Urinary bladder (tissue), 4 donors: ENCODE measurements around the gene CEND1. TPM values are rescaled to one million over a fixed set of nuclear protein-coding genes. Genes with fewer than 3 reads are reported as not detected.
"Not testable (repeated sequence)": the region's sequence is repeated elsewhere in the genome, so short reads cannot be mapped to it uniquely, and the experiment has no call there.

Experiments used
- DNase-seq: peaks from one replicate; pipeline ENCODE4 v3.0.0-alpha.2; 2015; ENCODE audit errors: extremely low spot score
- H3K27ac ChIP-seq: one replicate; pipeline ENCODE4 v1.5.1; 2013; ENCODE audit warnings: low read depth, mild to moderate bottlenecking, moderate library complexity
- H3K36me3 ChIP-seq: one replicate; pipeline ENCODE4 v1.6.1; 2013; ENCODE audit warnings: mild to moderate bottlenecking, moderate library complexity; ENCODE audit not compliant: insufficient read depth
- H3K4me1 ChIP-seq: one replicate; pipeline ENCODE4 v1.6.1; 2013; ENCODE audit warnings: mild to moderate bottlenecking, moderate library complexity; ENCODE audit not compliant: insufficient read depth
- H3K4me3 ChIP-seq: one replicate; pipeline ENCODE4 v1.5.1; 2013; ENCODE audit warnings: low read depth, low read length
- WGBS: extraction: QIAGEN DNeasy Blood & Tissue Kit; methylation state at CpG from one replicate; pipeline ENCODE4 v1.1.7; 2013; 5-methylcytosine and 5-hydroxymethylcytosine counted together
- polyA plus RNA-seq: library from polyadenylated mRNA; stranded (reverse); fragments of 200-250 nt; gene quantifications from one replicate; pipeline ENCODE4 v1.2.3, GENCODE V29; 2013
- small RNA-seq: library from RNA; depleted of rRNA; stranded (forward); fragments of <200 nt; gene quantifications from one replicate; pipeline ENCODE3, GENCODE V24; 2014
- total RNA-seq: library from RNA; depleted of rRNA; stranded (reverse); fragments of >200 nt; gene quantifications from one replicate; pipeline ENCODE4 v1.2.3, GENCODE V29; 2014
- donor health status: healthy with polysubstance abuse.
- donor health status: healthy.

CEND1 gene
- total and polyA plus RNA-seq, 2 donors = 1.4 TPM; not detected in 1

GRCh38 chr11:746289-747157 is 43.4 kb downstream of the CEND1 start:
- no peak for DNase-seq
- H3K27ac ChIP-seq = peak overlapping the region; percentile 28
- WGBS = 26% methylated on average over 46 of the region's 46 CpGs

GRCh38 chr11:745428-745827 is 44.5 kb downstream of the CEND1 start:
- H3K4me1 ChIP-seq = no peaks in the 10 kb centered on the region
- DNase-seq = no peak
- no peak overlapping the region for H3K27ac ChIP-seq
- WGBS = 30% methylated on average over 1 of the region's 1 CpG
- H3K36me3 ChIP-seq = no peaks in the 10 kb centered on the region
- no peak overlapping the region for H3K4me3 ChIP-seq

More at GRCh38 chr11:746289-747157, 43.4 kb downstream of the CEND1 start:
- H3K4me3 ChIP-seq = peak overlapping the region; percentile 88
- H3K4me1 ChIP-seq = no peaks in the 10 kb centered on the region
- H3K36me3 ChIP-seq = no peaks in the 10 kb centered on the region

- Histone ChIP-seq H3K36me3 (no peaks in the 10 kb centered on the region), H3K4me1 (no peaks in the 10 kb centered on the region), H3K27ac (no peak overlapping the region), H3K4me3 (no peak overlapping the region)
- 97% methylated on average over 4 of the region's 4 CpGs for WGBS
- DNase-seq = no peak
Measured at GRCh38 chr11:742571-743201, 47.2 kb downstream of the CEND1 start.

- no peaks in the 10 kb centered on the region for H3K36me3 ChIP-seq
- no peaks in the 10 kb centered on the region for H3K4me1 ChIP-seq
- no peak for DNase-seq
- H3K27ac ChIP-seq = no peak overlapping the region
- 90% methylated on average over 3 of the region's 3 CpGs for WGBS
- no peak overlapping the region for H3K4me3 ChIP-seq
Measured at GRCh38 chr11:742156-742546, 47.7 kb downstream of the CEND1 start.

- H3K4me3 ChIP-seq, H3K27ac ChIP-seq, H3K36me3 ChIP-seq, DNase-seq, H3K4me1 ChIP-seq: not testable (repeated sequence)
- 53% methylated on average over 10 of the region's 10 CpGs for WGBS
Measured at GRCh38 chr11:737899-738298, 52.0 kb downstream of the CEND1 start.

GRCh38 chr11:737366-737765 is 52.5 kb downstream of the CEND1 start:
- no peak overlapping the region for H3K27ac ChIP-seq
- no peaks in the 10 kb centered on the region for H3K4me1 ChIP-seq
- H3K36me3 ChIP-seq = no peaks in the 10 kb centered on the region
- DNase-seq = no peak
- WGBS = 40% methylated on average over 11 of the region's 11 CpGs
- no peak overlapping the region for H3K4me3 ChIP-seq

Small RNAs within 50 kb of the gene (small RNA-seq; reads per million reads assigned to genes)
- not detected for gene SNORA52

Other genes starting within 250 kb of the CEND1 start
- 0.37 TPM for gene LMNTD2, start 229.4 kb downstream of the CEND1 start, total RNA-seq
- 1.2 TPM for gene LMNTD2, start 229.4 kb downstream of the CEND1 start, polyA plus RNA-seq
- gene RASSF7, start 229.1 kb downstream of the CEND1 start, total RNA-seq = 3.3 TPM
- 13.8 TPM for gene RASSF7, start 229.1 kb downstream of the CEND1 start, polyA plus RNA-seq
- gene PHRF1, start 213.6 kb downstream of the CEND1 start, total RNA-seq = 16.5 TPM
- gene PHRF1, start 213.6 kb downstream of the CEND1 start, polyA plus RNA-seq = 21.1 TPM
- 9.8 TPM for gene IRF7, start 174.1 kb downstream of the CEND1 start, total RNA-seq
- gene IRF7, start 174.1 kb downstream of the CEND1 start, polyA plus RNA-seq = 23.2 TPM
- not detected for gene CDHR5, start 165.1 kb downstream of the CEND1 start, total RNA-seq
- gene CDHR5, start 165.1 kb downstream of the CEND1 start, polyA plus RNA-seq = 0.05 TPM
- gene SCT, start 162.9 kb downstream of the CEND1 start, total RNA-seq = not detected
- not detected for gene SCT, start 162.9 kb downstream of the CEND1 start, polyA plus RNA-seq
- not detected for gene DRD4, start 152.8 kb downstream of the CEND1 start, total RNA-seq
- 0.39 TPM for gene DRD4, start 152.8 kb downstream of the CEND1 start, polyA plus RNA-seq
- 14.9 TPM for gene DEAF1, start 94.9 kb downstream of the CEND1 start, total RNA-seq
- 29.7 TPM for gene DEAF1, start 94.9 kb downstream of the CEND1 start, polyA plus RNA-seq
- 10.8 TPM for gene TMEM80, start 94.3 kb downstream of the CEND1 start, total RNA-seq
- 36.8 TPM for gene TMEM80, start 94.3 kb downstream of the CEND1 start, polyA plus RNA-seq
- 12.4 TPM for gene EPS8L2, start 83.9 kb downstream of the CEND1 start, total RNA-seq
- gene EPS8L2, start 83.9 kb downstream of the CEND1 start, polyA plus RNA-seq = 23.2 TPM
- 62.9 TPM for gene TALDO1, start 42.6 kb downstream of the CEND1 start, total RNA-seq
- 201 TPM for gene TALDO1, start 42.6 kb downstream of the CEND1 start, polyA plus RNA-seq
- 26.4 TPM for gene GATD1, start 12.6 kb downstream of the CEND1 start, total RNA-seq
- gene GATD1, start 12.6 kb downstream of the CEND1 start, polyA plus RNA-seq = 43.3 TPM
- 7.5 TPM for gene SLC25A22, start 8.2 kb upstream of the CEND1 start, total RNA-seq
- 17.1 TPM for gene SLC25A22, start 8.2 kb upstream of the CEND1 start, polyA plus RNA-seq
- gene PIDD1, start 15.1 kb upstream of the CEND1 start, total RNA-seq = 7.2 TPM
- gene PIDD1, start 15.1 kb upstream of the CEND1 start, polyA plus RNA-seq = 12.4 TPM
- gene RPLP2, start 19.9 kb upstream of the CEND1 start, total RNA-seq = 189 TPM
- gene RPLP2, start 19.9 kb upstream of the CEND1 start, polyA plus RNA-seq = 1,859 TPM
- gene PNPLA2, start 28.8 kb upstream of the CEND1 start, total RNA-seq = 13.6 TPM
- 131 TPM for gene PNPLA2, start 28.8 kb upstream of the CEND1 start, polyA plus RNA-seq
- 5.9 TPM for gene CRACR2B, start 37.8 kb upstream of the CEND1 start, total RNA-seq
- 20.2 TPM for gene CRACR2B, start 37.8 kb upstream of the CEND1 start, polyA plus RNA-seq
- 115 TPM for gene CD151, start 42.9 kb upstream of the CEND1 start, total RNA-seq
- 692 TPM for gene CD151, start 42.9 kb upstream of the CEND1 start, polyA plus RNA-seq
- gene POLR2L, start 52.4 kb upstream of the CEND1 start, total RNA-seq = 21.7 TPM
- 148 TPM for gene POLR2L, start 52.4 kb upstream of the CEND1 start, polyA plus RNA-seq
- 39.4 TPM for gene TSPAN4, start 52.8 kb upstream of the CEND1 start, total RNA-seq
- 144 TPM for gene TSPAN4, start 52.8 kb upstream of the CEND1 start, polyA plus RNA-seq
- 23.4 TPM for gene CHID1, start 120.7 kb upstream of the CEND1 start, total RNA-seq
- 62.3 TPM for gene CHID1, start 120.7 kb upstream of the CEND1 start, polyA plus RNA-seq
- gene AP2A2, start 135.8 kb upstream of the CEND1 start, total RNA-seq = 26.5 TPM
- gene AP2A2, start 135.8 kb upstream of the CEND1 start, polyA plus RNA-seq = 51.4 TPM
- gene MUC6, start 246.6 kb upstream of the CEND1 start, total RNA-seq = not detected
- gene MUC6, start 246.6 kb upstream of the CEND1 start, polyA plus RNA-seq = not detected